ENCODE data around the gene ZNF439. TPM values are rescaled to one million over a fixed set of nuclear protein-coding genes. Genes with fewer than 3 reads are reported as not detected.
"Not testable (repeated sequence)": the region's sequence is repeated elsewhere in the genome, so short reads cannot be mapped to it uniquely, and the experiment has no call there.

Gene ZNF439
- total RNA-seq, 2 experiments from 2014 or later, result 4.8 to 5.6 TPM

GRCh38 chr19:11879687-11880266, 31.3 kb downstream of the ZNF439 start:
- intact Hi-C loops (cut with micrococcal nuclease), result loop anchor here (2.0 to 5.0 kb wide), 3 partner anchors 43 to 108 kb away; partner anchors contain the start of gene ZNF491
- H3K9me3 Mint-ChIP-seq; H3K27me3 Mint-ChIP-seq; H3K27ac Mint-ChIP-seq; H3K4me3 Mint-ChIP-seq; H3K4me1 Mint-ChIP-seq (ENCODE audit: low read depth); POLR2A ChIA-PET; H3K36me3 Mint-ChIP-seq: not testable (repeated sequence)
- CTCF ChIA-PET, result interaction anchor here (0.6 to 7.5 kb wide), 17 partner anchors 9 to 260 kb away, joined by 3 to 42 read pairs (median 4); partner anchors contain the start of genes ZNF20, ZNF433, ZNF491 and ZNF700
- peak; percentile 65 for DNase-seq

GRCh38 chr19:11880598-11880997, 32.1 kb downstream of the ZNF439 start:
- CTCF ChIA-PET, result interaction anchor here (1.1 to 7.5 kb wide), 13 partner anchors 8 to 260 kb away, joined by 3 to 42 read pairs (median 4); partner anchors contain the start of genes ZNF20, ZNF433 and ZNF491
- no peak overlapping the region for H3K27ac Mint-ChIP-seq
- intact Hi-C loops (cut with micrococcal nuclease), result loop anchor here (2.0 to 5.0 kb wide), 3 partner anchors 42 to 107 kb away; partner anchors contain the start of gene ZNF491
- no peak overlapping the region for H3K4me3 Mint-ChIP-seq
- no peaks in the 10 kb centered on the region for H3K4me1 Mint-ChIP-seq (ENCODE audit: low read depth)
- POLR2A ChIA-PET, result no interaction called here
- no peaks in the 10 kb centered on the region for H3K27me3 Mint-ChIP-seq
- no peaks in the 10 kb centered on the region for H3K36me3 Mint-ChIP-seq
- no peaks in the 10 kb centered on the region for H3K9me3 Mint-ChIP-seq
- DNase-seq, result no peak

GRCh38 chr19:11881151-11881800, 32.8 kb downstream of the ZNF439 start:
- Mint-ChIP-seq H3K4me1 (ENCODE audit: low read depth) (no peaks in the 10 kb centered on the region), H3K36me3 (no peaks in the 10 kb centered on the region), H3K4me3 (no peak overlapping the region), H3K9me3 (peaks cover 2% of the 10 kb centered on the region), H3K27me3 (no peaks in the 10 kb centered on the region), H3K27ac (no peak overlapping the region)
- intact Hi-C loops (cut with micrococcal nuclease), result loop anchor here (1.0 to 5.0 kb wide), 4 partner anchors 41 to 259 kb away; partner anchors contain the start of genes ZNF20 and ZNF491
- ChIA-PET CTCF (interaction anchor here (1.1 to 7.5 kb wide), 11 partner anchors 9 to 259 kb away, joined by 3 to 42 read pairs (median 5); partner anchors contain the start of genes ZNF20 and ZNF491), POLR2A (no interaction called here)
- DNase-seq, result peak; percentile 69

- no peak overlapping the region for H3K27ac Mint-ChIP-seq
- POLR2A ChIA-PET, result no interaction called here
- H3K4me3 Mint-ChIP-seq, result no peak overlapping the region
- CTCF ChIA-PET, result interaction anchor here (0.5 to 7.5 kb wide), 7 partner anchors 85 to 258 kb away, joined by 3 to 42 read pairs (median 9); partner anchors contain the start of genes ZNF20 and ZNF491
- no peaks in the 10 kb centered on the region for H3K36me3 Mint-ChIP-seq
- intact Hi-C loops (cut with micrococcal nuclease), result loop anchor here (5.0 kb wide), 2 partner anchors 40 to 105 kb away; no protein-coding TSS in a partner anchor
- H3K4me1 Mint-ChIP-seq (ENCODE audit: low read depth), result peaks cover 3% of the 10 kb centered on the region
- peaks cover 4% of the 10 kb centered on the region for H3K9me3 Mint-ChIP-seq
- no peaks in the 10 kb centered on the region for H3K27me3 Mint-ChIP-seq
- DNase-seq, result no peak
These were observed 34.1 kb downstream of the ZNF439 start for GRCh38 chr19:11882606-11883005.

- Mint-ChIP-seq H3K4me1 (ENCODE audit: low read depth) (peaks cover 17% of the 10 kb centered on the region), H3K36me3 (peaks cover 2% of the 10 kb centered on the region), H3K27ac (no peak overlapping the region), H3K27me3 (no peaks in the 10 kb centered on the region), H3K4me3 (peak overlapping the region; percentile 83), H3K9me3 (peaks cover 4% of the 10 kb centered on the region)
- POLR2A ChIA-PET, result no interaction called here
- CTCF ChIA-PET, result no interaction called here
- intact Hi-C loops (cut with micrococcal nuclease), result no loop called here
- no peak for DNase-seq
These were observed 38.7 kb downstream of the ZNF439 start for GRCh38 chr19:11887234-11887610.

- ChIA-PET POLR2A (no interaction called here), CTCF (no interaction called here)
- peak within 1 kb of the TSS; percentile 83 for H3K4me3 Mint-ChIP-seq
- DNase-seq, result peak; percentile 68
- H3K36me3 Mint-ChIP-seq, result peaks cover 2% of the 10 kb centered on the region
- peaks cover 4% of the 10 kb centered on the region for H3K9me3 Mint-ChIP-seq
- H3K27me3 Mint-ChIP-seq, result no peaks in the 10 kb centered on the region
- H3K4me1 Mint-ChIP-seq (ENCODE audit: low read depth), result peaks cover 17% of the 10 kb centered on the region
- H3K27ac Mint-ChIP-seq, result peak within 1 kb of the TSS; percentile 28
- intact Hi-C loops (cut with micrococcal nuclease), result no loop called here
These were observed 39.3 kb downstream of the ZNF439 start, which contains the start of gene ZNF69 for GRCh38 chr19:11887611-11888531. Gene ZNF69, plus strand, starts transcription at chr19:11887782. Its CDS starts 142 bp downstream, at chr19:11887924.

- H3K4me3 Mint-ChIP-seq; H3K9me3 Mint-ChIP-seq; H3K27ac Mint-ChIP-seq; H3K36me3 Mint-ChIP-seq; CTCF ChIA-PET; DNase-seq; H3K27me3 Mint-ChIP-seq; intact Hi-C loops (cut with micrococcal nuclease); POLR2A ChIA-PET: not testable (repeated sequence)
- H3K4me1 Mint-ChIP-seq (ENCODE audit: low read depth), result peaks cover 17% of the 10 kb centered on the region
These were observed 41.4 kb downstream of the ZNF439 start for GRCh38 chr19:11889901-11890300.

- ChIA-PET CTCF (no interaction called here), POLR2A (no interaction called here)
- intact Hi-C loops (cut with micrococcal nuclease), result no loop called here
- Mint-ChIP-seq H3K27ac (no peak overlapping the region), H3K27me3 (no peaks in the 10 kb centered on the region), H3K4me1 (ENCODE audit: low read depth) (peaks cover 17% of the 10 kb centered on the region), H3K9me3 (peaks cover 4% of the 10 kb centered on the region), H3K4me3 (no peak overlapping the region), H3K36me3 (peaks cover 10% of the 10 kb centered on the region)
- no peak for DNase-seq
These were observed 42.1 kb downstream of the ZNF439 start for GRCh38 chr19:11890634-11891033.

GRCh38 chr19:11894851-11895250, 46.3 kb downstream of the ZNF439 start:
- CTCF ChIA-PET, result no interaction called here
- H3K27ac Mint-ChIP-seq, result no peak overlapping the region

GRCh38 chr19:11902228-11902627, 53.7 kb downstream of the ZNF439 start:
- no peak for DNase-seq
- Mint-ChIP-seq H3K27ac (no peak overlapping the region), H3K4me1 (ENCODE audit: low read depth) (no peaks in the 10 kb centered on the region), H3K27me3 (no peaks in the 10 kb centered on the region), H3K9me3 (peaks cover 69% of the 10 kb centered on the region), H3K4me3 (no peak overlapping the region), H3K36me3 (peaks cover 61% of the 10 kb centered on the region)
- ChIA-PET POLR2A (no interaction called here), CTCF (no interaction called here)
- intact Hi-C loops (cut with micrococcal nuclease), result no loop called here

More at GRCh38 chr19:11894851-11895250, 46.3 kb downstream of the ZNF439 start:
- intact Hi-C loops (cut with micrococcal nuclease), result no loop called here
- Mint-ChIP-seq H3K4me3 (no peak overlapping the region), H3K4me1 (ENCODE audit: low read depth) (no peaks in the 10 kb centered on the region), H3K27me3 (no peaks in the 10 kb centered on the region), H3K9me3 (peaks cover 18% of the 10 kb centered on the region), H3K36me3 (peaks cover 18% of the 10 kb centered on the region)
- POLR2A ChIA-PET, result no interaction called here
- DNase-seq, result no peak

GRCh38 chr19:11905928-11906327, 57.4 kb downstream of the ZNF439 start:
- POLR2A ChIA-PET, result no interaction called here
- H3K36me3 Mint-ChIP-seq, result peaks cover 63% of the 10 kb centered on the region

GRCh38 chr19:11911937-11912336, 63.4 kb downstream of the ZNF439 start:
- peaks cover 64% of the 10 kb centered on the region for H3K9me3 Mint-ChIP-seq
- H3K27ac Mint-ChIP-seq; POLR2A ChIA-PET; CTCF ChIA-PET; H3K27me3 Mint-ChIP-seq; intact Hi-C loops (cut with micrococcal nuclease); DNase-seq; H3K4me3 Mint-ChIP-seq; H3K4me1 Mint-ChIP-seq (ENCODE audit: low read depth): not testable (repeated sequence)
- peaks cover 29% of the 10 kb centered on the region for H3K36me3 Mint-ChIP-seq

More at GRCh38 chr19:11905928-11906327, 57.4 kb downstream of the ZNF439 start:
- Mint-ChIP-seq H3K4me3 (no peak overlapping the region), H3K27ac (no peak overlapping the region), H3K4me1 (ENCODE audit: low read depth) (no peaks in the 10 kb centered on the region), H3K27me3 (no peaks in the 10 kb centered on the region), H3K9me3 (peaks cover 81% of the 10 kb centered on the region)
- DNase-seq, result no peak
- CTCF ChIA-PET, result no interaction called here
- intact Hi-C loops (cut with micrococcal nuclease), result no loop called here

Measured in activated CD4-positive, alpha-beta memory T cell treated with anti-CD3 and anti-CD28 coated beads for 36 hours (primary cell).